ENCODE results near the gene KCNJ14.

KCNJ14 gene

GRCh38 chr19:48489608-48490216 is 34.3 kb downstream of the KCNJ14 start:
- peak; percentile 86 for DNase-seq

- peak; percentile 72 for DNase-seq
Observed at GRCh38 chr19:48490981-48491792, 35.8 kb downstream of the KCNJ14 start.

- DNase-seq: no peak
Observed at GRCh38 chr19:48491793-48492123, 36.4 kb downstream of the KCNJ14 start.

GRCh38 chr19:48492925-48493717 is 37.7 kb downstream of the KCNJ14 start:
- DNase-seq: peak; percentile 84

- DNase-seq: no peak
Observed at GRCh38 chr19:48493718-48494401, 38.5 kb downstream of the KCNJ14 start.

- DNase-seq: no peak
Observed at GRCh38 chr19:48495396-48495795, 40.0 kb downstream of the KCNJ14 start.

GRCh38 chr19:48496959-48497727 is 41.8 kb downstream of the KCNJ14 start:
- no peak for DNase-seq

- no peak for DNase-seq
Observed at GRCh38 chr19:48497728-48498594, 42.6 kb downstream of the KCNJ14 start.

- no peak for DNase-seq
Observed at GRCh38 chr19:48498595-48499311, 43.4 kb downstream of the KCNJ14 start.

- DNase-seq: no peak
Observed at GRCh38 chr19:48499316-48500090, 44.1 kb downstream of the KCNJ14 start.

GRCh38 chr19:48500830-48501493 is 45.6 kb downstream of the KCNJ14 start:
- DNase-seq: no peak

- DNase-seq: peak; percentile 59
Observed at GRCh38 chr19:48501494-48502349, 46.3 kb downstream of the KCNJ14 start.

GRCh38 chr19:48502350-48503018 is 47.1 kb downstream of the KCNJ14 start:
- peak; percentile 78 for DNase-seq

GRCh38 chr19:48506138-48506733 is 50.9 kb downstream of the KCNJ14 start:
- DNase-seq: peak; percentile 43

- no peak for DNase-seq
Observed at GRCh38 chr19:48507911-48508439, 52.6 kb downstream of the KCNJ14 start.

GRCh38 chr19:48508729-48509411 is 53.5 kb downstream of the KCNJ14 start:
- no peak for DNase-seq

Measured in activated T-cell treated with anti-CD3 and anti-CD28 coated beads, Interleukin-2, amount 50 U/mL, for 1 hour (primary cell).